ENCODE data around the gene TMEM178A.
"Not testable (repeated sequence)": the region's sequence is repeated elsewhere in the genome, so short reads cannot be mapped to it uniquely, and the experiment has no call there.

TMEM178A gene

DNA sequence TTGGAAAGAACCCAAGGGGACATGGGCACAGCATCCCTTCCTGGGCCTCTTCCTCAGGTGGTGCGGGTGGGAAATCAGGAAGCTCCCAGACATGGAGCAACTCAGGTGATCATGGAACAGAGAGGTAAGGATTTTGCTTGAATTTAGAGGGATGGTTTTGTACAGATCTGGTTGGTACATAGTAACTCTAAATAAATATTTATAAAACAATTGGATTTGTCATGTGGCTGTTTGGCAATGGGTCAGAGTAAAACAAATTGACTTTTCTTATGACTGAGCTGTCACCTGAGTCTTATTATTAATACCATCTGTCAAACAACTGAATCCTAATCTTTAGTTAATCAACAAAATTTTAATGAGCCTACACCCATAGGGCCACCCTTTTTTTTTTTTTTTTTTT is 19.4 kb upstream of the TMEM178A start:
- TF ChIP-seq, protein P1, sequence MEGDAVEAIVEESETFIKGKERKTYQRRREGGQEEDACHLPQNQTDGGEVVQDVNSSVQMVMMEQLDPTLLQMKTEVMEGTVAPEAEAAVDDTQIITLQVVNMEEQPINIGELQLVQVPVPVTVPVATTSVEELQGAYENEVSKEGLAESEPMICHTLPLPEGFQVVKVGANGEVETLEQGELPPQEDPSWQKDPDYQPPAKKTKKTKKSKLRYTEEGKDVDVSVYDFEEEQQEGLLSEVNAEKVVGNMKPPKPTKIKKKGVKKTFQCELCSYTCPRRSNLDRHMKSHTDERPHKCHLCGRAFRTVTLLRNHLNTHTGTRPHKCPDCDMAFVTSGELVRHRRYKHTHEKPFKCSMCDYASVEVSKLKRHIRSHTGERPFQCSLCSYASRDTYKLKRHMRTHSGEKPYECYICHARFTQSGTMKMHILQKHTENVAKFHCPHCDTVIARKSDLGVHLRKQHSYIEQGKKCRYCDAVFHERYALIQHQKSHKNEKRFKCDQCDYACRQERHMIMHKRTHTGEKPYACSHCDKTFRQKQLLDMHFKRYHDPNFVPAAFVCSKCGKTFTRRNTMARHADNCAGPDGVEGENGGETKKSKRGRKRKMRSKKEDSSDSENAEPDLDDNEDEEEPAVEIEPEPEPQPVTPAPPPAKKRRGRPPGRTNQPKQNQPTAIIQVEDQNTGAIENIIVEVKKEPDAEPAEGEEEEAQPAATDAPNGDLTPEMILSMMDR (conservative IDR thresholded peaks at IDR 0.05; ENCODE audit: low read depth, low read length): no peak
- no peak overlapping the region for H3K4me3 ChIP-seq (ENCODE audit: low read length)
- DNase-seq (ENCODE audit: low read depth): no peak

DNA sequence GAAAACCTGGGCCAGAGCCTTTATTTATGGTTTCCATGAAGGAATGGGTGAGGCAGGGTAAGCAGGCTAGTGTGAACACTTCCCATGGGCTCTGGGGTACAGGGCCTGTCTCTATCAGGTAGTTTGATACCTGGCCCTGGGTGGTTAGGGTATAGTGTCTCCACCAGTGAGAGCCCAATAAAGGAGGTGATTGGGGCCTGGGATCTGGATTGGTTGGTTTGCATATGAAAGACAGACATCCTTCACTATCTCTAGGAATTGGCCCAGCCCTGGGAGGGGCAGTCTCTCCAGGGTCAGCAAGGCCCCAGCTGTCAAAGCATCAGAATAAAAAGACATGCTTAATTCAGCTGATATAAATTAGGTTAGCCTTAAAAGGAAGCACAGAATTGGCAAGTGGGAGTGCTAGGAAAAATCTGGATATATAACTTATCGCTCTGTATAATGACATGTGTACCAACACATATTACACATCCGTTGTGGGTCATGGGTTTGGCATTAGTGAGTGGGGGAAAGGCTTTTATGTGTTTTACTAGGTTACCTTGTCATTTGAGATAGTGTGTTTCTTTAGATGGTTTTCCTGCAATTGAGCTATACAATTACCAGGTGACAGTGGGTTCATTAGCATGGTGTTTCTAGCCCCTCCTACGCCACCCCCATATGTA is 18.5 kb upstream of the TMEM178A start:
- no peak for DNase-seq (ENCODE audit: low read depth)
- no peak overlapping the region for H3K4me3 ChIP-seq (ENCODE audit: low read length)
- TF ChIP-seq, protein P1 (conservative IDR thresholded peaks at IDR 0.05; ENCODE audit: low read depth, low read length): no peak

DNA sequence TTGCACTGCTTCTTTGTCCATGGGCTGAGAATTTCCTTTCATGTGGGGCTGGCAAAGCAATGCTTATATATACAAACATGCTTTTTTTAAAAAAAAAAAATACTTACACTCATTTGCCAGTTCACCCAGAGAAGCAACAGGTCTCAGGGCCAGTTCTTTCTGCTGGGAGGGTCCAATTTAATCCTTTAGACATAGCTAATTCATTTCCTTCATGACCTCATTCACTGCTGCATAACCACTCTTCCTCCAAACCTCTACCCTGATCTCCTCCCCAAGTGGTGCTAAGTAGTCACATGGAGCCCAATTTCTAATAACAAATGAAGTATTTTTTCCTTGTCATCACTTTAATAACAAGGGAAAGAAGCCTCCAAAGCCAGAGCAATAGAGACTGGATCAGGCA is 17.1 kb upstream of the TMEM178A start:
- TF ChIP-seq, protein P1 (conservative IDR thresholded peaks at IDR 0.05; ENCODE audit: low read depth, low read length): no peak
- no peak overlapping the region for H3K4me3 ChIP-seq (ENCODE audit: low read length)
- no peak for DNase-seq (ENCODE audit: low read depth)

DNA sequence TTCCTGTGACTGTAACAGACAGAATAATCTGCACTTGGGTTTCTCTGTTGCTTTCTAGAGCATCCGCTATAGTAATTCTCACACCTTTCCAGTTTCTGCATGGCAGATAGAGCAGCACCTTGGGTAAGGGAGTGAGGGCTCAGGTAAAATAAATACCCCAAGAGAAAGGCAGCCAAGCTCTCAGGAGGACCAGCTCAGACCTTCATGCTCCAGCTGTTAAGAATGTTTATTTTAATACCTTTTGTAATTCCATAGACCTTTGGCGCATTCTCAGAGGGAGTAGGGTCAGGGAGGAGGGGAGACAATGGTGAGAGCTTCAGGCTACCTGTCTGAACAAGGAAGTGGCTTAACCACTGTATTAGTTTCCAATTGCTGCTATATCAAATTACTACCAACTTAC is 16.2 kb upstream of the TMEM178A start:
- TF ChIP-seq, protein P1 (conservative IDR thresholded peaks at IDR 0.05; ENCODE audit: low read depth, low read length): no peak
- no peak for DNase-seq (ENCODE audit: low read depth)
- no peak overlapping the region for H3K4me3 ChIP-seq (ENCODE audit: low read length)

DNA sequence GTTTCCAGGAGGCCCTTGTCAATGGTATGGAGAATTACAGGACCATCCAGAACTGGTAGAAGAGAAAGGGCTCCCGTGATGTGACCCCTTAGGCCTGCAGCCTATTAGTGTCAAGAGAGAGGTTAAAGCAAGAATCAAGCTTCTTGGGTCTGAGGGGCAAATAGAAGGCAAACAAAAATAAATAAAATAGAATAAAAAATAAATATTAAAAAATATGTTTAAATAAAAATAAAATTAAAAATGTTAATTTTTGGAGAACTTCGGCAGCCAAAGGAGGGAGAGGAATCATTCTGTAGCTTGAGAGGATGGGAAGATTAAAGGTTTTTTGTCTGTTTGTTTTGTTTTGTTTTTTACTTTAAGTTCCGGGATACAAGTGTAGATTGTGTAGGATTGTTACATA is 15.2 kb upstream of the TMEM178A start:
- TF ChIP-seq, protein P1 (conservative IDR thresholded peaks at IDR 0.05; ENCODE audit: low read depth, low read length): no peak
- no peak for DNase-seq (ENCODE audit: low read depth)

DNA sequence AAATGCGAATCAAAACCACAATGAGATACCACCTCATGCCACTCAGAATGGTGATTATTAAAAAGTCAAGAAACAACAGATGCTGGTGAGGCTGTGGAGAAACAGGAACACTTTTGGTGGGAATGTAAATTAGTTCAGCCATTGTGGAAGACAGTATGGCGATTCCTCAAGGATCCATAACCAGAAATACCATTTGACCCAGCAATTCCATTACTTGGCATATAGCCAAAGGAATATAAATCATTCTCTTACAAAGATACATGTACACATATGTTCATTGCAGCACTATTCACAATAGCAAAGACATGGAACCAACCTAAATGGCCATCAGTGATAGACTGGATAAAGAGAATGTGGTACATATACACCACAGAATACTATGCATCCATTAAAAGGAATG is 9.5 kb upstream of the TMEM178A start:
- not testable (repeated sequence) for H3K4me3 ChIP-seq (ENCODE audit: low read length); DNase-seq (ENCODE audit: low read depth)

More for the DNA sequence above, 15.2 kb upstream of the TMEM178A start:
- H3K4me3 ChIP-seq (ENCODE audit: low read length): no peak overlapping the region

DNA sequence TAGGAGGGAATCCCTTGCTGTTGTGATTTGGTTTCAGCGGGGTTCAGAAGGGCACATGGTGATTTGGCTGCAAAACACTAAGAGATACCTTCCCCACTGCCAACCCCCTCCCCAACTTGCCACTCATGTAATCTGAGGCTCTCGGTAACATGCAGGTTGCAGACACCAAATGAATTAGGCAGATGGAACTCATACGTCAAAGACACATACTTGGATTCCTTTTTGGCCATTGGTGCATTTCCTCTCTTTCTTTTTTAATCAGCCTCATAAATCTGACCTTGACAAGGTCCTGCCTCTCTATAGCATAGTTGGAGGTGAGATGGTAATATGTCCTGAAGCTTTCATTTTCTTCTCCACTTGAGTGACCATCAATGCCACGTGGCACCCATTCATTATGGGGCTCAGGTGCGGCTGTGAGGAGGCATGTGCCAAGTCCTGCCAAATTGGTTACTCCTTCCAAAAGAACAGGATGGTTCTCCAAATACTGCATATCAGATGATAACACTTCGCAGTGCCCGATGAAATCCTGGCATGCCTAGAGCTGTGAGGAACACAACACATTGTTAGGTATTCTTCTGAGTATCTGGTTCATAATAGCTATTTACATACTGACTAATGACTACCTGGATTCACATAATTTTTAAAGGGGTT is 8.3 kb upstream of the TMEM178A start:
- H3K4me3 ChIP-seq (ENCODE audit: low read length): no peak overlapping the region
- TF ChIP-seq, protein P1 (conservative IDR thresholded peaks at IDR 0.05; ENCODE audit: low read depth, low read length): no peak
- no peak for DNase-seq (ENCODE audit: low read depth)

Measured in retinal pigment epithelial cell (primary cell).